Measurements from ENCODE around the gene BNC2.

The BNC2 gene

DNA sequence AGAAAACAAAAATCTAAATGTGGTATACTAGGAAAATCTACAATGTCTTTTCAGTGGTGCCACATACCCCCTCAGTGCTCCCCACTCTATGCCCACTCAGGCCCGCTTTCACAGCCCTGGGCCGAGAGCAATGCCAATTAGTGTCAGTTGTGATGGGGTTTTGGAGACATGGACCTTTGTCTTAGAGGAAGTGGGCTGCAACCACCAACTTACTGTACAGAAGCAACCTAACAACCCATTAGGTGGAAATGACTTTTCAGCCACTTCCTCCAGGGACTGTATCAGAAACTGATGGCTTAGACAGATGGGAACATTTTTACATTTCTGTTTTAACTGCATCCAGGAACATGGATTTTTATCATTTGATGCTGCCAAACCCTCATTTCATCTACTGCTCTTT is 268.0 kb downstream of the BNC2 start:
- Mint-ChIP-seq H3K36me3 (ENCODE audit: low read depth) (no peaks in the 10 kb centered on the region), H3K27ac (no peak overlapping the region)

DNA sequence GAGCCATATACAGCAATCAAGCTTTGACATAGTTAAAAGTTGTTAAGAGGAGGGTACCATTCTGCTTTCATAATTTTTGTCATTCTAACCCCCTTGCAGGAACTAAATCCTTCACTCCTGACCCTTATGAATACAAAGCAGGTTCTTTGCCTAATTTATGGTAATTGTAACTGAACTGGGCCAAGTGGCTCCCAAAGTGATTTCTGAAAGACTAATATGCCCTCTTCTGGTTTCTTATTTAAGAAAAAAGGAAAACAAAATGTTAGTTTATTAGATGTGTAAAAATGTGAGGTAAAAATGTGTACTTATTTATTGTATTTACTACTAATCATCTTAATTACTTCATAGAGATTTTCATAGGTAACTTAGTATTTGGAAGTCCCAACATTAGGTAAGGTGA is 268.5 kb downstream of the BNC2 start:
- Mint-ChIP-seq H3K27me3 (ENCODE audit: low read depth) (no peaks in the 10 kb centered on the region), H3K4me1 (peaks cover 26% of the 10 kb centered on the region), H3K36me3 (ENCODE audit: low read depth) (no peaks in the 10 kb centered on the region), H3K27ac (peak overlapping the region in 1 of 3 experiments; percentile 67), H3K9me3 (no peaks in the 10 kb centered on the region), H3K4me3 (no peak overlapping the region)
- TF ChIP-seq, protein P1, sequence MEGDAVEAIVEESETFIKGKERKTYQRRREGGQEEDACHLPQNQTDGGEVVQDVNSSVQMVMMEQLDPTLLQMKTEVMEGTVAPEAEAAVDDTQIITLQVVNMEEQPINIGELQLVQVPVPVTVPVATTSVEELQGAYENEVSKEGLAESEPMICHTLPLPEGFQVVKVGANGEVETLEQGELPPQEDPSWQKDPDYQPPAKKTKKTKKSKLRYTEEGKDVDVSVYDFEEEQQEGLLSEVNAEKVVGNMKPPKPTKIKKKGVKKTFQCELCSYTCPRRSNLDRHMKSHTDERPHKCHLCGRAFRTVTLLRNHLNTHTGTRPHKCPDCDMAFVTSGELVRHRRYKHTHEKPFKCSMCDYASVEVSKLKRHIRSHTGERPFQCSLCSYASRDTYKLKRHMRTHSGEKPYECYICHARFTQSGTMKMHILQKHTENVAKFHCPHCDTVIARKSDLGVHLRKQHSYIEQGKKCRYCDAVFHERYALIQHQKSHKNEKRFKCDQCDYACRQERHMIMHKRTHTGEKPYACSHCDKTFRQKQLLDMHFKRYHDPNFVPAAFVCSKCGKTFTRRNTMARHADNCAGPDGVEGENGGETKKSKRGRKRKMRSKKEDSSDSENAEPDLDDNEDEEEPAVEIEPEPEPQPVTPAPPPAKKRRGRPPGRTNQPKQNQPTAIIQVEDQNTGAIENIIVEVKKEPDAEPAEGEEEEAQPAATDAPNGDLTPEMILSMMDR (IDR thresholded peaks at IDR 0.05; ENCODE audit: unreplicated experiment in 3 of 3) = no peak

More for the DNA sequence above, 268.0 kb downstream of the BNC2 start:
- Mint-ChIP-seq H3K27me3 (ENCODE audit: low read depth) (no peaks in the 10 kb centered on the region), H3K9me3 (no peaks in the 10 kb centered on the region), H3K4me1 (peaks cover 22% of the 10 kb centered on the region), H3K4me3 (no peak overlapping the region)
- TF ChIP-seq, protein P1 (IDR thresholded peaks at IDR 0.05; ENCODE audit: unreplicated experiment in 3 of 3) = no peak

DNA sequence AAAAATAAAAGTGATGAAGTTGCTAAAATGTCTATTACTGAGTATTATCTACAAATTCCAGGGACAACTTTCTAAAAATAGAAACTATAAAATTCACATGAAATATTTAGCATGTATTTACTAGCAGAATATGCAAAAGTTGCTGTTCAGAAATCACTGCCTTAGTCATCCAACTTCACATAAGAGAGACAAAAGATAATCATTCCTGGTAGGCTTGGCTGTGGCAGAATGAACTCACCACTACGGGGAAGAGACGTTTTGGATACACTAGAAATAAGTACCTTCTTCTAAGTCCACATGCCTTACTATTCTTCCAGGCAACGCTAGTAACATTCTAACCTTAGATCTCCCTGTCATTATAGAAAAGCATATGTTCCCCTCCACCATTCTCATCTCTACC is 272.2 kb downstream of the BNC2 start:
- TF ChIP-seq, protein P1 (IDR thresholded peaks at IDR 0.05; ENCODE audit: unreplicated experiment in 3 of 3) = no peak
- no peaks in the 10 kb centered on the region for H3K9me3 Mint-ChIP-seq
- no peak overlapping the region for H3K4me3 Mint-ChIP-seq

DNA sequence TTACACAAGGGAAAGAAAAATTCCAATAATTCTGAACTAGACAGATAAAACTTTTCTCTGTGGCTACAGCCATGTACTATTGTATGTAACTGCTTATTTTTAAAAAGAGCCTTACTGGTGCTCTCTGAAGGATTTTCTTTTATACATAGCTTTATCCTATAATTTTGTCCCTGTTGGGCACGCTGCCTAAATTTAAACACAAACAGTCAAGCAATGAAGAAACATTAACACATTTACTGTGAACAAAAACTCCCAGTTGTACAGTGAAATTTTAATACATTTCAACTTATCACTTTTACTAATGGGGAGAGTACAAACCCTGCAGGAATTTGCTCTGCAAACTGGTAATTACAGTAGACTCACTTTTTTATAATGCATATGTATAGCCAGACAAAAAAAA is 273.3 kb downstream of the BNC2 start:
- TF ChIP-seq, protein P1 (IDR thresholded peaks at IDR 0.05; ENCODE audit: unreplicated experiment in 3 of 3) = no peak
- no peaks in the 10 kb centered on the region for H3K36me3 Mint-ChIP-seq (ENCODE audit: low read depth)

More for the DNA sequence above, 272.2 kb downstream of the BNC2 start:
- Mint-ChIP-seq H3K4me1 (peaks cover 42% of the 10 kb centered on the region), H3K27ac (peak overlapping the region in 2 of 3 experiments; percentile 35 to 37), H3K27me3 (ENCODE audit: low read depth) (no peaks in the 10 kb centered on the region), H3K36me3 (ENCODE audit: low read depth) (no peaks in the 10 kb centered on the region)

DNA sequence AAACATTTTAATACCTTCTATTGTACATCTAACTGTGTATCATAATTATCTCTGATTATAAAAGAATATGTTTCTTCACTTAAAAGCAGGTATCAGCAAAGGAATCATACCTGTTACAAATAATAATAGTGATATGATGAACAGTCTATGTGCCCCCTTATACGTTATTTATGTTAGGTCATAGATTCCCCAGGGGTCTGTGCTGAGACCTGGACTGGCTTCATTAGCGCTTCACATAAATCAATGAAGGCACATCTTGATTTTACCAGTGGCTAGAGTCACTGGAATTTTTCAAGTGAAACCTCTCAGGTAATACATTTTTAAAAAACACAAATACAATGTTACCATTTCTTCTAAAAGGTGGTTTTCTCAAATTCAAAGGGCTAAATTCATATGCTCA is 275.2 kb downstream of the BNC2 start:
- TF ChIP-seq, protein P1 (IDR thresholded peaks at IDR 0.05; ENCODE audit: unreplicated experiment in 3 of 3) = no peak
- no peaks in the 10 kb centered on the region for H3K36me3 Mint-ChIP-seq (ENCODE audit: low read depth)
- peaks cover 37% of the 10 kb centered on the region for H3K4me1 Mint-ChIP-seq
- H3K27ac Mint-ChIP-seq = no peak overlapping the region
- H3K27me3 Mint-ChIP-seq (ENCODE audit: low read depth) = no peaks in the 10 kb centered on the region
- no peaks in the 10 kb centered on the region for H3K9me3 Mint-ChIP-seq
- no peak overlapping the region for H3K4me3 Mint-ChIP-seq

More for the DNA sequence above, 273.3 kb downstream of the BNC2 start:
- H3K4me1 Mint-ChIP-seq = peaks cover 41% of the 10 kb centered on the region
- H3K27ac Mint-ChIP-seq = peak overlapping the region; percentile 4 to 81 (median 67)
- no peak overlapping the region for H3K4me3 Mint-ChIP-seq
- H3K27me3 Mint-ChIP-seq (ENCODE audit: low read depth) = no peaks in the 10 kb centered on the region
- H3K9me3 Mint-ChIP-seq = no peaks in the 10 kb centered on the region

DNA sequence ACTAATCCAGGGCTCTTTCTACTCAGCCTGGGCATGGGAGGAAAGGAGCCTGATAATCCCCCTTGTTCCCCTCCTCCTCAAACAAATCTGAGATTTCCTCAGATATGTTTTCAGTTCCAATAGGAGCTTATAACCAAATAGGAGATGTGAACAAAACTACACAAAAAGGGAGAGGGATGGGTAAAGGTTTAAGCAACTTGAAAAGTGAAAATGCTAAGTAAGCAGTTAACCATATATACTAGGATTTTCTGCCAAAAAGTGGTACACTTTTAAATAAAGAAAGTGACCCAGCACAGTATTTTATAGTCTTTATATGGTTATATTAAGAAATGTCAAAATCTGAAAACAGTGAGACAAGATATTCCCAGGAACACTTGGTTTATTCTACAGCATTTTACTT is 275.7 kb downstream of the BNC2 start:
- H3K36me3 Mint-ChIP-seq (ENCODE audit: low read depth) = no peaks in the 10 kb centered on the region
- TF ChIP-seq, protein P1 (IDR thresholded peaks at IDR 0.05; ENCODE audit: unreplicated experiment in 3 of 3) = no peak
- peaks cover 37% of the 10 kb centered on the region for H3K4me1 Mint-ChIP-seq
- no peaks in the 10 kb centered on the region for H3K9me3 Mint-ChIP-seq
- peak overlapping the region in 1 of 3 experiments; percentile 47 for H3K27ac Mint-ChIP-seq
- H3K4me3 Mint-ChIP-seq = no peak overlapping the region
- H3K27me3 Mint-ChIP-seq (ENCODE audit: low read depth) = no peaks in the 10 kb centered on the region
